ENCODE data around the gene RAET1E.
"Not testable (repeated sequence)": the region's sequence is repeated elsewhere in the genome, so short reads cannot be mapped to it uniquely, and the experiment has no call there.

RAET1E gene

DNA sequence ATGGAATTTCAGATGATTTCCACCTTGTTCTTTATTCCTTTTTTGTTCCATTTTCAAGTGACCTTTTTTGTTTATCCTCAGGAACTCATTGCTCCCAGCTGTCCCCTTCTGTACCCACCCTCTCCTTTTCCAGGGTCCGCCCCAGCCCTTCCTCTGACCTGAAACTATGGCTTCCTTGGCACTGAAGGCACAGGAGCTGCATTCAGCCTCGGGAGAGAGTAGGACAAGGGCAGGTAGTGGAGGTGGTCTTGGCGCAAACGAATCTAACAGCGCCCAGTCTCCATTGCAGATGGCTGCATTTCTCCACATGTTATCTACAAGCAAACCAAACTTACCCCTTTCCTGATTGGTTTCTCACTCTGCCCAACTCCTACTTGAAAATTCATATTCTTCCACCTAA lies 35.1 kb upstream of the RAET1E start:
- DNase-seq: no peak
- in situ Hi-C loops (cut with HindIII; ENCODE audit: low pct_ligation_motif_present, low pct_unique_long_range_greater_than_20kb, low sequenced_read_pairs): no loop called here

- in situ Hi-C loops (cut with HindIII; ENCODE audit: low pct_ligation_motif_present, low pct_unique_long_range_greater_than_20kb, low sequenced_read_pairs): no loop called here
Observed at GRCh38 chr6:149931501-149931900, 33.6 kb upstream of the RAET1E start.

GRCh38 chr6:149929422-149929821 lies 31.5 kb upstream of the RAET1E start:
- DNase-seq: no peak
- in situ Hi-C loops (cut with HindIII; ENCODE audit: low pct_ligation_motif_present, low pct_unique_long_range_greater_than_20kb, low sequenced_read_pairs): no loop called here

More at GRCh38 chr6:149931501-149931900, 33.6 kb upstream of the RAET1E start:
- no peak for DNase-seq

- in situ Hi-C loops (cut with HindIII; ENCODE audit: low pct_ligation_motif_present, low pct_unique_long_range_greater_than_20kb, low sequenced_read_pairs); DNase-seq: not testable (repeated sequence)
Observed at GRCh38 chr6:149927025-149927424, 29.1 kb upstream of the RAET1E start.

DNA sequence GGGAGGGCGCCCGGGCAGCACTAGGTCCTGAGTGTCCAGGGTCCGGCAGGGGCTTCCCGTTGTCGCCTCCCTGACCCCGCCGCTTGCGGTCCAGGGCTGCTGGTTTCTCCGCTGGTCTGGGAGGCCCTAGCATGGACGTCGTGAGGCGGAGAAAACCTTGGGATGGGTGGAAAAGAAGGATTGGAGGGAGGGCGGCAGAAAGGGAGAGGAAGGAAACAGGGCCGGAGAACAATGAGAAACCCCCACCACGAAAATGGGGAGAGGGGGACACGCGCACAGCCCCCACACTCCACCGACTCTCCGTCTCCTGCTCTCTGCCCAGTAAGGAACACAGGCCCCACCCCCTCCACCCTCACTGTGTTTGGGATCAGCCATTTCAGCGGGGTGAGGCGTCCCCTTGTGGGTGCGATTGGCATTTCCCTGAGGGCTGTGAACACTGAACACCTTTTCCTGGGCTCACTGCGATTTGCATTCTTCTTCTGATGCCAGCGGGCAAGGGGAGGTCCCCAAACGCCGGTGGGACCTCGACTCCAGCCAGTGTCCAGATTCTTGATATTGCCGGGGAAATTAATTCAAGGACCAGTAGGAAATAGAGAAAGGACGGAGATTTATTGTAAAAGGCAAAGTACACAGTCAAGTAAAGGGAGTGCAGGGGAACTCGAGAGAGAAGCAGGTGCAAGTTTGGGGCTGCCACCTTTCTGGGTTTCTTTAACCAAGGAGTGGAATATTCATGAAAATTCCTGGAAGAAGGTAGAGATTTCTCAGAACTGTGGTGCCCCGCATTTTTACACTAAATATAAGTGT lies 28.3 kb upstream of the RAET1E start:
- in situ Hi-C loops (cut with HindIII; ENCODE audit: low pct_ligation_motif_present, low pct_unique_long_range_greater_than_20kb, low sequenced_read_pairs): no loop called here
- peak; percentile 78 for DNase-seq

GRCh38 chr6:149925253-149925973 lies 27.5 kb upstream of the RAET1E start:
- no peak for DNase-seq
- in situ Hi-C loops (cut with HindIII; ENCODE audit: low pct_ligation_motif_present, low pct_unique_long_range_greater_than_20kb, low sequenced_read_pairs): no loop called here

DNA sequence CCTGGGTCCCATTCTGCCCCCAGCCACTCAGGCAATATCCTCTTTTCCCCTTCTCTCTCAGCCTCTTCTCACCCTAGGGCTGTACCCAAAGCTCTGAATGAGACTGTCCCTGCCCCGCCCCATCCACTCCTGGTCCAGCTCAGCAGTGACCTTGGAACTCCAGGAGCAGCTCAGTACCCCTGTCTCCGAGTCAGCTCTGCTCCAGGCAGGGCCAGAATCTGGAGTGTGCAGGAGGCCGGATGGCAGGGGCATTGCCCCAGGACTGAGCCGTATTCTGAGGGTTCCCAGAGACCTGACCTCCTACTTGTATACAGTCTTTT lies 27.0 kb upstream of the RAET1E start:
- DNase-seq: no peak
- in situ Hi-C loops (cut with HindIII; ENCODE audit: low pct_ligation_motif_present, low pct_unique_long_range_greater_than_20kb, low sequenced_read_pairs): no loop called here

- DNase-seq: no peak
- in situ Hi-C loops (cut with HindIII; ENCODE audit: low pct_ligation_motif_present, low pct_unique_long_range_greater_than_20kb, low sequenced_read_pairs): no loop called here
Observed at GRCh38 chr6:149924206-149924932, 26.5 kb upstream of the RAET1E start.

DNA sequence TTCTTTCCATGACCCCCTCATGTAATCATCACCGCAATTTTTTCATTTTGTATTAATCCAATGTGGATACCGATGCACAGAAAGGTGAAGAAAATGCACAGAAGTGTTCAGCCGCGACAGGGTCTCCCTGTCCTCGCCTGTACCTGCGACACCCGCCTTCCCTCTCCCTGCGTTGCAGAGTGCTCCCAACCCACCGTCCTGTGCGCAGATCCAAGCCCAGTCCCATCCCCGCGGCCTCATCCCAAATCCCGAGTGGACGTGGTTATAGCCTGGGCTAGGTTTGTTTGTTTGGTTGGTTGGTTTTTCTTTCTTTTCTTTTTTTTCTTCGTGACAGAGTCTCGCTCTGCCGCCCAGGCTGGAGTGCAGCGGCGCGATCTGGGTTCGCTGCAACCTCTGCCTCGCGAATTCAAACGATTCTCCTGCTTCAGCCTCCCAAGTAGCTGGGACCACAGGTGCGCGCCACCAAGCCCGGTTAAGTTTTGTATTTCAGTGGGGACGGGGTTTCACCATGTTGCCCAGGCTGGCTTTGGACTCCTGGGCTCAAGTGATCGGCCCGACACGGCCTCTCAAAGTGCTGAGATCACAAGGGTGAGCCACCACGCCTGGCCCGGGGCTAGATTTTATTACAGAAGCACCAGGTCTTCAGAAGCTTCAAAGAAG lies 25.5 kb upstream of the RAET1E start:
- in situ Hi-C loops (cut with HindIII; ENCODE audit: low pct_ligation_motif_present, low pct_unique_long_range_greater_than_20kb, low sequenced_read_pairs): no loop called here
- no peak for DNase-seq

DNA sequence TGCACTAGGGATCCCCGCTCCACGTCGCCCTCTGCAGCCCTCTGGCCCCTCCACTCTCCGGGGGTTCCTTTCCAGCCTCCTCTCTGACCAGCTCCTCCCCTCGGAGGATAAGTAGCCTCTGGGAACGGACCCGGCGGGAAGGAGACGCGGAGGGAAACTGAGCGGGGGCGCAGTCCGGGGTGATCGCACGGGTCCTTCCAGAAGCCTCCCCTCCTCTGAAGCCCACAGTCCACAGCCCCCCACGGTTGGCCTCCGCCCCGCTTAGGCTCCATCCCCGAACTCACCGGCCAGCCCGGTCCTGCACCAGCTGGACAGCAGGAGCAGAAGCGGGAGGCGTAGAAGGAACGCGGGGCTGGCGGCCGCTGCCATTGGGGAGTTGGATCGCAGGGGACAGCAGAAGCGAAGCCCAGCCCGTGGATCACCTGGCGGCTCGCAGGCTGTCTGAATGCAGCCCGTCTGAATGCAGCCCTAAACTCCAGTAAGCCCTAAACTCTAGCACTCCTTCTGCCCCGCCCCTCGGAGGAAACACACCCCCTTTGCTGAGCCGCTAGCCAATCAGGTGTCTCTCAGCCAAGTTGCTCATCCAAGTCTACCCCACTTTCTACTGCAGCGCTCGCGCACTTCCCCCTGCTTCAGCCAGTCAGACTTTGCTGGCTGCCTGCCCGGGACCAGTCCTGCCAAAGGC lies 24.9 kb upstream of the RAET1E start, which contains the start of gene RAET1G:
Gene RAET1G (minus strand): TSS at position 480 of the 685 bp plus-strand sequence. CDS start 111 bp downstream, at position 369.
- in situ Hi-C loops (cut with HindIII; ENCODE audit: low pct_ligation_motif_present, low pct_unique_long_range_greater_than_20kb, low sequenced_read_pairs): no loop called here

GRCh38 chr6:149922091-149922490 lies 24.2 kb upstream of the RAET1E start:
- DNase-seq; in situ Hi-C loops (cut with HindIII; ENCODE audit: low pct_ligation_motif_present, low pct_unique_long_range_greater_than_20kb, low sequenced_read_pairs): not testable (repeated sequence)

More for the DNA sequence above, 24.9 kb upstream of the RAET1E start, which contains the start of gene RAET1G:
- DNase-seq: peak; percentile 89

DNA sequence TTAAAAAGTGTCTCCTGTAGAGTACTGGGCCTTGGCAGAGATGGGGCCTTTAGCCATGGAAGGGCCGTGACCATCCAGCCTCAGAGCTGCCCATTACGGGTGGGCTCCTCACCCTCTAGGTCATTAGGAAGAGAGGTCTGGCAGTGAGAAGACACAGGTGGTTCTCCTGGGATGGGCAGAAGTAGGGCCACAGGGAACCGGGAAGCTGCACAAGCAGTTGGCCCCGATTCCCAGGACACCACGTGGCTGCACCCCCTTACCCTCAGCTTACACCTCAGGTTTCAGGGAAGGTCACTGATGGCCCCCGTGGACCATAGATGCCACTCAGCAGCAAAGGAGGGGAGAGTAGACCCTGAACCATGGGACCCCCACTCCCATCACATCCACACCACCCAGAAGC lies 23.4 kb upstream of the RAET1E start:
- no peak for DNase-seq

GRCh38 chr6:149919834-149920225 lies 21.9 kb upstream of the RAET1E start:
- in situ Hi-C loops (cut with HindIII; ENCODE audit: low pct_ligation_motif_present, low pct_unique_long_range_greater_than_20kb, low sequenced_read_pairs): no loop called here

More for the DNA sequence above, 23.4 kb upstream of the RAET1E start:
- in situ Hi-C loops (cut with HindIII; ENCODE audit: low pct_ligation_motif_present, low pct_unique_long_range_greater_than_20kb, low sequenced_read_pairs): no loop called here

DNA sequence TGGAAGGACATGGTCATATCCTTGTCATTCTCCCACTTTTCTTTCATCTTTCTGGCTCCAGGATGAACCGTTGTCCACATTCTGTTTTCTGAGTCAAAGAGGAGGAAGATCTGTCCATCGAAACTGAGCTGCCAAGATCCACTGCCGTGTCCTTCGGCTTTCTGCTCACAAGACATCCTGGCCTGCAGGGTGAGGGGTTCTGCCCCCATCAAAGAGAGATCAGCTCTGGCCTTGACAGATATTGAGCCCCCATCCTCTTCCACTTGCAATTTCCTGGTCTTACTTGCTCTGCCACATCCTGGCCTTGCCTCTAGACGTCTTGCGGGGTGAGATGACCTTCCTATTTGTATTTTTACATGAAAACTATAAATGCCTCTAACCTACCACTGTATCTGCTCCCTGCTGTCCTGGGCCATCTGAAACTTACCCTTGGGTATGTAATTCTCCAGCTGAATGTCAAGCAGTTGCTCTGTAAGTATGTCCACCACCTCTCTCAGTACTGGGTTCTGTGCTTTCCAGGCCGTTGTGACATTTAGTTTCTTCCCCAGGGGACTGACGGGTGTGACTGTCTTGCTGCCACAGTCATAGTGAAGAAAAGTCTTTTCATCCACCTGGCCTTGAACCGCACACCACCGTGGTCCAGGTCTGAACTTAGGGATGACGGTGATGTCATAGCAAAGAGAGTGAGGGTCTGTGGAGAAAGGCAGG lies 21.4 kb upstream of the RAET1E start:
- in situ Hi-C loops (cut with HindIII; ENCODE audit: low pct_ligation_motif_present, low pct_unique_long_range_greater_than_20kb, low sequenced_read_pairs); DNase-seq: not testable (repeated sequence)

More at GRCh38 chr6:149919834-149920225, 21.9 kb upstream of the RAET1E start:
- DNase-seq: no peak

- DNase-seq: no peak
- in situ Hi-C loops (cut with HindIII; ENCODE audit: low pct_ligation_motif_present, low pct_unique_long_range_greater_than_20kb, low sequenced_read_pairs): no loop called here
Observed at GRCh38 chr6:149918151-149918905, 20.4 kb upstream of the RAET1E start.

DNA sequence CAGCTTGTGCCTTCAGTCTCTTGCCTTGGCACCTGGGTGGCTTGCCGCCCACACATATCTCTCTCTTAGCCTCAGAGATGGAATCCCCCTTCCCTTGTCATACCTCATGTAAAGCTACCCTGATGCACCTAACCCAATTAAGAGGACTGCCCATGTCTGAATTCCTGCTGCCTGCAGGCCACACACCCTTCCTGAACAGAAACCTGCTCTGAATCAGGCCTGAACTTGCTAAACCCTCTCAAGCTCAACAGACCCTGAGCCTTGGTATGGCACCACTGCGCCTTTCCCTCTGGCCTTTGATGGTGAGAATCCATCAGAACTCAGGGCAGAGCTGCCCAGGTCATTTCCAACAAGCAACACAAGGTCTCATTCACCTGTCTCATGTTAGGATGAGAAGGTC lies 19.8 kb upstream of the RAET1E start:
- in situ Hi-C loops (cut with HindIII; ENCODE audit: low pct_ligation_motif_present, low pct_unique_long_range_greater_than_20kb, low sequenced_read_pairs): no loop called here

More for the DNA sequence above, 19.8 kb upstream of the RAET1E start:
- DNase-seq: no peak

Data from ACHN (cell line).